GM12874 (cell line): Measurements from ENCODE around the gene SRD5A1.

Source experiments
- TF ChIP-seq, protein P1 (sequence below): IDR thresholded peaks from 2 replicates; pipeline ENCODE4 v1.5.1; 2011; ENCODE audit warnings: low read depth, mild to moderate bottlenecking, control low read depth, low read length, moderate library complexity; ENCODE audit not compliant: insufficient read depth

The SRD5A1 gene

DNA sequence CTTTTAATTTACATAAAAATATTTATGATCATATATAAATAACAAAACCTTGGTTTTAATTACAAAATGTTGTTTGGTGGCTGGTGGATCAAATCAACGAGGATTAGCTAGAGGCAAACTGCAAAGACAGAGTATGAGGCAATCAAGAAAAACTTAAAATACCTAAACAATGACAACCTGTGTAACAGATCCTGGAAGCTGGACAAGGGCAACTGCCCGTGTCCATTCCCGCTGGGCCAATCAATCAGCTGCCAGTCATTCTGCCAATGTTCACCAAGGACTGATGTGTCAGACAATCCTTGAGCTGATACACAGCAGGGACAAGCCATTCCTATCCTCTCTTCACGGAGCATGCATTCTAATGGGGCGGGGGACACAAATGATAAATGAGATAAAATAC, 76.8 kb downstream of the SRD5A1 start:
- TF ChIP-seq, protein P1, sequence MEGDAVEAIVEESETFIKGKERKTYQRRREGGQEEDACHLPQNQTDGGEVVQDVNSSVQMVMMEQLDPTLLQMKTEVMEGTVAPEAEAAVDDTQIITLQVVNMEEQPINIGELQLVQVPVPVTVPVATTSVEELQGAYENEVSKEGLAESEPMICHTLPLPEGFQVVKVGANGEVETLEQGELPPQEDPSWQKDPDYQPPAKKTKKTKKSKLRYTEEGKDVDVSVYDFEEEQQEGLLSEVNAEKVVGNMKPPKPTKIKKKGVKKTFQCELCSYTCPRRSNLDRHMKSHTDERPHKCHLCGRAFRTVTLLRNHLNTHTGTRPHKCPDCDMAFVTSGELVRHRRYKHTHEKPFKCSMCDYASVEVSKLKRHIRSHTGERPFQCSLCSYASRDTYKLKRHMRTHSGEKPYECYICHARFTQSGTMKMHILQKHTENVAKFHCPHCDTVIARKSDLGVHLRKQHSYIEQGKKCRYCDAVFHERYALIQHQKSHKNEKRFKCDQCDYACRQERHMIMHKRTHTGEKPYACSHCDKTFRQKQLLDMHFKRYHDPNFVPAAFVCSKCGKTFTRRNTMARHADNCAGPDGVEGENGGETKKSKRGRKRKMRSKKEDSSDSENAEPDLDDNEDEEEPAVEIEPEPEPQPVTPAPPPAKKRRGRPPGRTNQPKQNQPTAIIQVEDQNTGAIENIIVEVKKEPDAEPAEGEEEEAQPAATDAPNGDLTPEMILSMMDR = no peak

DNA sequence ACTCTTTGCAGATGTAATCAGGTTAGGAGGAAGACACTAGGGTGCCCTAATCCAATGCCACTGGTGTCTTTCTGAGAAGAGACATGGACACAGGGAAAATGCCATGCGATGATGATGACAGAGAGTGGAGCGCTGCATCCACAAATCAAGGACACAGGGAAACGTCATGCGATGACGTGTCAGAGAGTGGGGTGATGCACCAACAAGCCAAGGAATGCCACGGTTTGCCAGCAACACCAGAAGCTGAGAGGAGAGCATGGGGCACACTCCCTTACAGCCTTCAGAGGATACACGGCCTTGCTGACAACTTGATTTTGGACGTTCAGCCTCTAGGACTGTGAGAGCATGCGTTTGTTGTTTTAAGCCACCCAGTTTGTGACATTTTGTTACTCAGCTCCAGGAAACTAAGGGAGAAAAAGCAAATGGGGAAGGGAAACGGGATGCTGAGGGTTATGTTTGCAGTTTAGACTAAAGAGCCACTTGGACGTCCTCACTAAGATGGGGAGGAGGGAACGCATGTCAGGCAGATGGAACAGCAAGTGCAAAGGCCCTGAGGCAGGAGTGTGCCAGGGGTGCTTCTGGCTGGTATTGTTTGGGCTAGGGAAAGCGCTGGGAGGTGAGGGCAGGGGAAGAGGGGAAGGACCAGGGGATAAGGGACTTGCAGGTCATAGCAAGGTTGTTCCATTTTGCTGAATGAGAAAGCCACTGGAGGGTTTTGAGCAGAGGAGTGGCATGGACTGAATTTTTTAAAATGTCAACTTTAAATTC, 77.5 kb downstream of the SRD5A1 start:
- TF ChIP-seq, protein P1 = no peak

DNA sequence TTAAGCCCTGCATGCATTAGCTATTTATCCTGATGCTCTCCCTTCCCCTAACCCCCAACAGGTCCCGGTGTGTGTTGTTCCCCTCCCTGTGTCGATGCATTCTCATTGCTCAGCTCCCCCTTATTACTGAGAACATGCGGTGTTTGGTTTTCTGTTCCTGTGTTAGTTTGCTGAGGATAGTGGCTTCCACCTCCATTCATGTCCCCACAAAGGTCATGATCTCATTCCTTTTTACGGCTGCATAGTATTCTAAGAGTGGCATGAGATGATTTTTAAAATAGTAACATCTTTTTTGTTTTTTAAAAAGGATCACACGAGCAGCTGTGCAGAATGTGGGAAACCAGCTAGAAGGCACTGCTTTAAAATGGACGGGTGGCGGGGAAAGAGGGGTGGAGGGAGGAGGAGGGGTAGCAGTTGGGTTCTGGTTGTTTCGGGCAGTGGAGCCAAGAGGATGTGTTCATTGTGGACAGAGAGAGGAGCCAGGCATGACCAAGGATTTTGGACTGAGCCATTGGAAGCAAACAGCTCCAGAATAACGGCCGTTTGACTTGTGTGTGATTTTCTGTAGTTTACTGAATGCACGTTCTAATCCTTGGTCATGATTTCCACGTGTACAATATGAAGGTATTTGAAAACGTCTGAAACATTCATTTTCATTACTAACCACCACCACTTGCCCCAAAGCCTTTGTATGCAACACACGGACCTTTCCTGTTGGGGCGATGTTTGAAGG, 78.3 kb downstream of the SRD5A1 start:
- TF ChIP-seq, protein P1 = 0 out of 2 replicates have a peak, but pooled peaks have one; percentile 13

DNA sequence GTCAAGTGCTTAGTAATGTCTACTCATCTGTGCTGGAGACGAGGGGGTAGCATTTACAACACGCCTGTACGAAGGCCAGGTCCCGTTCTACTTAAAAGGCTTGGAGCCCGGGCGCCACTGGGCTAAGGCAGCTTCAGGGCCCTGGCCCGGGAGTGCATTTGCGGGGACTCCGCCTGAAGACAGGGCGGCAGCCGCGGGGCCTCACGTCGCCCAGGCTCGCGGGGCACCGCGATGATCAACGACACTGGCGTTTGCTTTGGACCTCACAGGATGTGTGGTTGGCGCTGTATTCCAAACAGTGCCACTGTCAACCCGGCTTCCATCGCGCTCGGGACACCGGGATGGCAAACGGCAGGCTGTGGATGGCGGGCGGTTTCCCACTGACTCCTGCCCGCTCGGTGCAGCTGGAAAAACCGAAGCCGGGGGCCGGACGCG, 78.9 kb downstream of the SRD5A1 start:
- TF ChIP-seq, protein P1 = no peak

DNA sequence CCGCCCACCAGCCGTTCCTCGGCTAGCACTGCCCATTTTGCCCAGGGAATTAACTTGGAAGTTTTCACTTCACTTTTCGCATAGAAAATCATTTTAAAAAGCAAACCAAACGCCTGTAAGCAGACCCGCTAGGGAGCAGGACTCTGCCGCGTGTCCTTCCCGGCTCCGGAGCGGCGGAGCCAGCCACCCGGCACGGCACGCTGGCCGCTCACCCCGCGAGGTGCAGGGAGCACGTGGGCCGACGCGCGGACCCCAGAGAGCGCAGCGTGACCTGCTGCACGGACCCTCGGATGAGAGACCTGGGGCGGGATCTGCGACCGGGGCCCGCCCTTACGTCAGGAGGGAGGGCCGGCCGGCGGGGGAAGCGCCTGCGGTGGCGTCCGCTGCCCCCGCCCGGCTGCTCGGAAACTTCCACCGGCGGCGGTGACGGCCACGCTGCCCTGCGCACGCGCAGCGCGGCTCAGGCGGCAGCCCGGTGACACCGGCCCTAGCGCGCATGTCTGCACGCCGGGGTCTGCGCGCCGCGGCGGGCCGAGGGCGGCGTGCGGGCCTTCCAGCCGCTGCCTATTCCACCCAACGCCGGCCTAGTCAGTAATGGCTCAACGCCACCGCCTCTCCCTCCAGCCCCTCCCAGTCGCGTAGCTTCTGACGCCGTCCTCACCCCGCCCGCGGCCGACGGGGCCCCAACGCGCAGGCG, 79.5 kb downstream of the SRD5A1 start:
- TF ChIP-seq, protein P1 = no peak

DNA sequence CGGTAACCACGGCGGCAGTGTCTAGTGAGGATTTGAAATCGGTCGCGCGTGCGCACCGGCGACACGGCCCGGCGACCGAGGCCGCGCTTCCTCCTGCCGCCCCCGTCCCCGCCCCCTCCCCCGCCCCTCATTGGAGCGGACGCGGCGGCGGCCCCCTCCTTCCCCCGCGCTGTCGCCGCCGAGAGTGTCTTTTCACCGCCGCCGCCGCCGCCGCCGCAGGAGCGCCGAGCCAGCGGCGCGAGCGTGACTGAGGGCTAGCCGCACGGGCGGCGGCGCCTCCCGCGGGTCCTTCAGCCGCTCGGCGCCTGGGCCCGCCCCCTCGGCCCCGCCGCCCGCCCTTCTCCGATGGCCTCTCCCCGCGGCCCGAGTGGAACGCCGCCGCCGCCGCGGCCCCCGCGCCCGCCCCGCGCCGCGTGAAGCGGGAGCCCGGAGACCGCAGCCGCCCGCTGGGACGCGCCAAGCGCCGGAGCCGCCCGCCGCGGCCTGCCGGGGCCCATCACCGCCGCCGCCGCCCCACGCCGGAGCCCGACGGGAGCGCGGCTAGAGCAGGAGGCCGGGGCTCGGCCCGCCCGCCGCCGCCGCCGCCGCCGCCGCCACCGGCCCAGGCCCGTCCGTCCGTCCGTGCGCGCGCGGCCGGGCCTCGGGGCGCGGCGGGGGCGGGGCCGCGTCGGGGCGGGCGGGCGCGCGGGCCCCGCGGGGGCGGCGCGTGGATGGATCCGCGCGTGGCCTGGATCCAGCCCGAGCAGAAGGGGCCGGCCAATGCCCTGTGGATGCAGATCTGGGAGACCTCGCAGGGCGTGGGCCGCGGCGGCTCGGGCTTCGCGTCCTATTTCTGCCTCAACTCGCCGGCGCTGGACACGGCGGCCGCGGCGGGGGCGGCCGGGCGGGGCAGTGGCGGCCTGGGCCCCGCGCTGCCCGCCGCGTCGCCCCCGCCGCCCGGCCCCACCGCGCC, 80.3 kb downstream of the SRD5A1 start, which contains the start of gene TENT4A:
TSS of gene TENT4A (plus strand) at position 159 of the 952 bp plus-strand sequence. CDS start at position 711, 552 bp downstream.
- TF ChIP-seq, protein P1 = no peak
